ENCODE measurements around the gene XPO5.

DNA sequence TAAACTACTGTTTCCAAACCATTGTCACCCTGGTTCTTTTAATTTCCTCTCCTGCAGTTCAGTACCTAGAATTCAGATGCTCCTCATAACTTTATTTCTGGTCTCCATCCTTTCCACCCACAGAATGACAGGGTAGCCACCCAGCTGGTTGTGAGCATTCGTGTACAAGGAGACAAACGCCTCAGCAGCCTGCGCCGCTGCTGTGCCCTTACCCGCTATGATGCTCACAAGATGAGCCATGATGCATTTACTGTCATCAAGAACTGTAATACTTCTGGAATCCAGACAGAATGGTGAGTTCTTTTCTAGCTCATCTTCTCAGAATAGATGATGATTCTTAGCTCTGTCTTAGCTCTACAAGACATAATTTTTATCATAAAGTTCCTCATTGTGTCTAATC is 34.6 kb upstream of the XPO5 start:
- TF ChIP-seq POLR2A (IDR thresholded peaks at IDR 0.05) = no peak
- TF ChIP-seq, protein P1, sequence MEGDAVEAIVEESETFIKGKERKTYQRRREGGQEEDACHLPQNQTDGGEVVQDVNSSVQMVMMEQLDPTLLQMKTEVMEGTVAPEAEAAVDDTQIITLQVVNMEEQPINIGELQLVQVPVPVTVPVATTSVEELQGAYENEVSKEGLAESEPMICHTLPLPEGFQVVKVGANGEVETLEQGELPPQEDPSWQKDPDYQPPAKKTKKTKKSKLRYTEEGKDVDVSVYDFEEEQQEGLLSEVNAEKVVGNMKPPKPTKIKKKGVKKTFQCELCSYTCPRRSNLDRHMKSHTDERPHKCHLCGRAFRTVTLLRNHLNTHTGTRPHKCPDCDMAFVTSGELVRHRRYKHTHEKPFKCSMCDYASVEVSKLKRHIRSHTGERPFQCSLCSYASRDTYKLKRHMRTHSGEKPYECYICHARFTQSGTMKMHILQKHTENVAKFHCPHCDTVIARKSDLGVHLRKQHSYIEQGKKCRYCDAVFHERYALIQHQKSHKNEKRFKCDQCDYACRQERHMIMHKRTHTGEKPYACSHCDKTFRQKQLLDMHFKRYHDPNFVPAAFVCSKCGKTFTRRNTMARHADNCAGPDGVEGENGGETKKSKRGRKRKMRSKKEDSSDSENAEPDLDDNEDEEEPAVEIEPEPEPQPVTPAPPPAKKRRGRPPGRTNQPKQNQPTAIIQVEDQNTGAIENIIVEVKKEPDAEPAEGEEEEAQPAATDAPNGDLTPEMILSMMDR (IDR thresholded peaks at IDR 0.05 in 8 of 11, conservative IDR thresholded peaks at IDR 0.05 in 3 of 11) = no peak
- no peak for TF ChIP-seq POLR2AphosphoS5 (IDR thresholded peaks at IDR 0.05)
